ENCODE data around the gene SPATA2L.

Gene SPATA2L

GRCh38 chr16:89656435-89657121 lies 44.9 kb downstream of the SPATA2L start:
- DNase-seq (ENCODE audit: low read depth in 2 of 2): no peak

GRCh38 chr16:89655062-89655643 lies 46.4 kb downstream of the SPATA2L start:
- no peak for DNase-seq (ENCODE audit: low read depth in 2 of 2)

GRCh38 chr16:89653656-89654295 lies 47.7 kb downstream of the SPATA2L start:
- DNase-seq (ENCODE audit: low read depth in 2 of 2): no peak

- DNase-seq (ENCODE audit: low read depth in 2 of 2): no peak
Observed at GRCh38 chr16:89651584-89651983, 49.9 kb downstream of the SPATA2L start.

- no peak for DNase-seq (ENCODE audit: low read depth in 2 of 2)
Observed at GRCh38 chr16:89646906-89647305, 54.6 kb downstream of the SPATA2L start.

All from stimulated activated CD8-positive, alpha-beta memory T cell treated with anti-CD3 and anti-CD28 coated beads, Interleukin-15, amount 100 ng/mL, for 4 hours (primary cell).